Measurements from ENCODE around the gene RUFY3.
"Not testable (repeated sequence)": the region's sequence is repeated elsewhere in the genome, so short reads cannot be mapped to it uniquely, and the experiment has no call there.

The RUFY3 gene

GRCh38 chr4:70725633-70726032, 3.9 kb downstream of the RUFY3 start:
- H3K36me3 ChIP-seq = no peaks in the 10 kb centered on the region
- peaks cover 0 to 34% (median 3%) of the 10 kb centered on the region in 4 donors for H3K4me1 ChIP-seq
- DNase-seq = no peak
- TF ChIP-seq, protein P1, sequence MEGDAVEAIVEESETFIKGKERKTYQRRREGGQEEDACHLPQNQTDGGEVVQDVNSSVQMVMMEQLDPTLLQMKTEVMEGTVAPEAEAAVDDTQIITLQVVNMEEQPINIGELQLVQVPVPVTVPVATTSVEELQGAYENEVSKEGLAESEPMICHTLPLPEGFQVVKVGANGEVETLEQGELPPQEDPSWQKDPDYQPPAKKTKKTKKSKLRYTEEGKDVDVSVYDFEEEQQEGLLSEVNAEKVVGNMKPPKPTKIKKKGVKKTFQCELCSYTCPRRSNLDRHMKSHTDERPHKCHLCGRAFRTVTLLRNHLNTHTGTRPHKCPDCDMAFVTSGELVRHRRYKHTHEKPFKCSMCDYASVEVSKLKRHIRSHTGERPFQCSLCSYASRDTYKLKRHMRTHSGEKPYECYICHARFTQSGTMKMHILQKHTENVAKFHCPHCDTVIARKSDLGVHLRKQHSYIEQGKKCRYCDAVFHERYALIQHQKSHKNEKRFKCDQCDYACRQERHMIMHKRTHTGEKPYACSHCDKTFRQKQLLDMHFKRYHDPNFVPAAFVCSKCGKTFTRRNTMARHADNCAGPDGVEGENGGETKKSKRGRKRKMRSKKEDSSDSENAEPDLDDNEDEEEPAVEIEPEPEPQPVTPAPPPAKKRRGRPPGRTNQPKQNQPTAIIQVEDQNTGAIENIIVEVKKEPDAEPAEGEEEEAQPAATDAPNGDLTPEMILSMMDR (IDR thresholded peaks at IDR 0.05) = no peak
- H3K9me3 ChIP-seq = no peaks in the 10 kb centered on the region
- no peak overlapping the region for H3K27ac ChIP-seq
- intact Hi-C loops (cut with DNase I; ENCODE audit: low total_unique reads) = no loop called here
- H3K27me3 ChIP-seq = no peaks in the 10 kb centered on the region
- no peak overlapping the region for H3K4me3 ChIP-seq

- H3K9me3 ChIP-seq; intact Hi-C loops (cut with DNase I; ENCODE audit: low total_unique reads); H3K27me3 ChIP-seq; DNase-seq; H3K4me3 ChIP-seq; H3K36me3 ChIP-seq; H3K27ac ChIP-seq: not testable (repeated sequence)
- H3K4me1 ChIP-seq = peaks cover 0 to 34% (median 3%) of the 10 kb centered on the region in 4 donors
Observed at GRCh38 chr4:70726515-70726914, 4.8 kb downstream of the RUFY3 start.

- Histone ChIP-seq H3K36me3 (no peaks in the 10 kb centered on the region), H3K9me3 (no peaks in the 10 kb centered on the region), H3K27ac (no peak overlapping the region), H3K4me1 (peaks cover 0 to 28% (median 3%) of the 10 kb centered on the region in 4 donors), H3K27me3 (no peaks in the 10 kb centered on the region), H3K4me3 (no peak overlapping the region)
- no peak for DNase-seq
- intact Hi-C loops (cut with DNase I; ENCODE audit: low total_unique reads) = no loop called here
- TF ChIP-seq, protein P1 (IDR thresholded peaks at IDR 0.05) = no peak
Observed at GRCh38 chr4:70728091-70728490, 6.3 kb downstream of the RUFY3 start.

DNA sequence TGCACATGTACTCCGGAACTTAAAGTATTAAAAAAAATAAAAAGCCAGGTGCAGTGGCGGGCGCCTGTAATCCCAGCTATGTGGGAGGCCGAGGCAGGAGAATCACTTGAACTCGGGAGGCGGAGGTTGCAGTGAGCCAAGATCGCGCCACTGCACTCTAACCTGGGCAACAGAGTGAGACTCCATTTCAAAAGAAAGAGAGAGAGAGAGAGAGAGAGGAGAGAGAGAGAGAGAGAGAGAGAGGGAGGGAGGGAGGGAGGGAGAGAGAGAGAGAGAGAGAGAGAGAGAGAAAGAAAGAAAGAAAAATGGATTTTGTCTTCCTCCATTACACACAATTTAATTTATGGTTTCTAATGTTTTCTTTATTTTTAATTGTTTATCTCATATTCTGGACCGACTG, 11.1 kb downstream of the RUFY3 start:
- H3K27me3 ChIP-seq; H3K9me3 ChIP-seq; H3K36me3 ChIP-seq; intact Hi-C loops (cut with DNase I; ENCODE audit: low total_unique reads); H3K27ac ChIP-seq; DNase-seq; H3K4me3 ChIP-seq: not testable (repeated sequence)
- H3K4me1 ChIP-seq = peaks cover 0 to 13% (median 5%) of the 10 kb centered on the region in 4 donors

DNA sequence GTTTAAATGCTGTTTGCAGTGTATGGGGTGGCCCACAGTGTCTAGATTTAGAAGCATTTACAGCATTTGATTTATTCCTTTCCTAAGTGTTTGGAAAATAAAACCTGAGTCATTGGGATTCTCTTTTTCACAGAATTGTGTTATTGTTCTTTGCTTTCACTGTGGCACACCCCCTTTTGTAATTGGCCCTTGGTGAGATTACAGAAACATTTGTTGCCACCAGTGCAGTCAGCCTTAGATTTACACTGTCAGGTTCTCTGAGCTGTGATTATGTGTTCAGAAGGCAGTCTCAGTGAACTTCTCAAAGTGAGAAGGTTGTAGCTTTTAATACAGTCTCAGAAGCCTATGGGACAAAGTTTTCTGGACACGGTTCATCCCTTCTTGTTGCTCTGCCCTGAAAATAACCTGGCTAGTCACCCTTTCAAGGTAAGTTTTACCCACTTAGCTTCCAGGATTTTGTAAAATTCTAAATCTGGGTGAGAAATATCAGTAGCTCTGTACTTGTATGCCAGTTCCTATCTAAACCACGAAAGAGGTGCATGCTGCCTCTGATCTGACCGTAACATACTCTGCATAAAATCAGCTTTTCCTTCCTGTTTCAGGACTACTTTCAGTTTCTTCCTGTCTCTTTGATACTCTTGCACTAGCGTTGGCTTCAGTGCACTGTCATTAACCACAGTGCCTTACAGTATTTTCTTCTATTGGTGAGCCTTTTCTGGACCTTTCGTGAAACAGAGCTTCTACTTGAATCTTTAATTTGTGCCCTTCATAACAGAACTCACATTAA, 12.6 kb downstream of the RUFY3 start:
- Histone ChIP-seq H3K4me3 (peak overlapping the region; percentile 32), H3K36me3 (no peaks in the 10 kb centered on the region), H3K27ac (peak overlapping the region; percentile 55 to 62), H3K4me1 (peaks cover 0 to 14% (median 5%) of the 10 kb centered on the region in 4 donors), H3K27me3 (no peaks in the 10 kb centered on the region), H3K9me3 (no peaks in the 10 kb centered on the region)
- DNase-seq = no peak
- intact Hi-C loops (cut with DNase I; ENCODE audit: low total_unique reads) = no loop called here
- TF ChIP-seq, protein P1 (IDR thresholded peaks at IDR 0.05) = no peak

GRCh38 chr4:70734971-70735370, 13.2 kb downstream of the RUFY3 start:
- Histone ChIP-seq H3K27ac (peak overlapping the region; percentile 55 to 62), H3K36me3 (no peaks in the 10 kb centered on the region), H3K4me1 (peaks cover 0 to 20% (median 5%) of the 10 kb centered on the region in 4 donors), H3K9me3 (no peaks in the 10 kb centered on the region), H3K27me3 (no peaks in the 10 kb centered on the region), H3K4me3 (peak overlapping the region; percentile 32)
- TF ChIP-seq, protein P1 (IDR thresholded peaks at IDR 0.05) = no peak
- no peak for DNase-seq
- intact Hi-C loops (cut with DNase I; ENCODE audit: low total_unique reads) = no loop called here

- intact Hi-C loops (cut with DNase I; ENCODE audit: low total_unique reads); H3K36me3 ChIP-seq; H3K27me3 ChIP-seq; H3K4me3 ChIP-seq; DNase-seq; H3K27ac ChIP-seq; H3K9me3 ChIP-seq: not testable (repeated sequence)
- peaks cover 0 to 30% (median 5%) of the 10 kb centered on the region in 4 donors for H3K4me1 ChIP-seq
Observed at GRCh38 chr4:70735915-70736314, 14.2 kb downstream of the RUFY3 start.
